ENCODE data around the gene EGFL7. TPM values are rescaled to one million over a fixed set of nuclear protein-coding genes. Genes with fewer than 3 reads are reported as not detected.

EGFL7 gene
- total RNA-seq, 1 experiment from 2014 or later = 38.0 TPM

DNA sequence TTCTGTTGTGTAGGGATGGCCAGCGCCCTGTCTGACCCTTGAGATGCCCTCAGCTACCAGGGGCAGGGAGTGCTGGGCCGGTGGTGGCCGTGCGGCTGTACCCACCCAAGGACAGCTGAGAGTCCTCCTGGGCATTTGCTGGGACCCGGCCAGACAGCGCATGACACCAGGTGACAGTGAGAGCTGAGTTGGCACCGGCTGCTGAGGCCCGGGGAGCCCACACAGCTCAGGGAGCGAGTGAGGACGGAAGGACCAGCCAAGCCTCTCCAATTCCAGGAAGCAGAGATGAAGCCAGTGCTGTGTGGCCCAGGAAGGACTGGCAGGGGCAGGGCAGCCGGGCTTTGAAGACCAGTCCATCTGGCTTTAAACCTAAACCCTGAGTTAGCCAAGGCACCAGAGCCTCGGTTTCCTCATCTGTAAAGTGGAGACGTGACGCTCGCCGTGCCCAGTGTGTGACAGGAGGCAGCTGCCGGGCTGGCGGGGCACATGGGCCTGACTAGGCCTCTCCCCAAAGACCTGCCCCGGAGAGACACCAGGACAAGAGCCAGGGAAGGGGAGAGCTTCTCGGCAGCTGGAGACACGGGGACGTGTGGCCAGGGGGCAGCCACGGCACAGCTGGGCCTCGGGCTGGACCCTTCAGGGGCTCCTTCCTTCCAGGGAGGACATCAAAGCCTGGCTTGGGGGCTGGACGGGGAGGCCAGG lies 27.5 kb downstream of the EGFL7 start:
- H3T11ph ChIP-seq (ENCODE audit: low read length) = no peak overlapping the region
- no peak overlapping the region for H3K14ac ChIP-seq (ENCODE audit: insufficient read depth, low read length)
- TF ChIP-seq, protein P1, sequence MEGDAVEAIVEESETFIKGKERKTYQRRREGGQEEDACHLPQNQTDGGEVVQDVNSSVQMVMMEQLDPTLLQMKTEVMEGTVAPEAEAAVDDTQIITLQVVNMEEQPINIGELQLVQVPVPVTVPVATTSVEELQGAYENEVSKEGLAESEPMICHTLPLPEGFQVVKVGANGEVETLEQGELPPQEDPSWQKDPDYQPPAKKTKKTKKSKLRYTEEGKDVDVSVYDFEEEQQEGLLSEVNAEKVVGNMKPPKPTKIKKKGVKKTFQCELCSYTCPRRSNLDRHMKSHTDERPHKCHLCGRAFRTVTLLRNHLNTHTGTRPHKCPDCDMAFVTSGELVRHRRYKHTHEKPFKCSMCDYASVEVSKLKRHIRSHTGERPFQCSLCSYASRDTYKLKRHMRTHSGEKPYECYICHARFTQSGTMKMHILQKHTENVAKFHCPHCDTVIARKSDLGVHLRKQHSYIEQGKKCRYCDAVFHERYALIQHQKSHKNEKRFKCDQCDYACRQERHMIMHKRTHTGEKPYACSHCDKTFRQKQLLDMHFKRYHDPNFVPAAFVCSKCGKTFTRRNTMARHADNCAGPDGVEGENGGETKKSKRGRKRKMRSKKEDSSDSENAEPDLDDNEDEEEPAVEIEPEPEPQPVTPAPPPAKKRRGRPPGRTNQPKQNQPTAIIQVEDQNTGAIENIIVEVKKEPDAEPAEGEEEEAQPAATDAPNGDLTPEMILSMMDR (conservative IDR thresholded peaks at IDR 0.05) = no peak
- Mint-ChIP-seq H3K4me1 (peaks cover 4 to 27% of the 10 kb centered on the region in 2 experiments), H3K27ac (no peak overlapping the region), H3K4me3 (no peak overlapping the region), H3K36me3 (ENCODE audit: insufficient read depth in 1 of 3, low read depth in 3 of 3) (no peaks in the 10 kb centered on the region), H3K9me3 (no peaks in the 10 kb centered on the region), H3K27me3 (ENCODE audit: low read depth) (peaks cover 23% of the 10 kb centered on the region)
- H3K27me3 ChIP-seq (ENCODE audit: insufficient read depth, low read length) = no peaks in the 10 kb centered on the region
- H2BK15ac ChIP-seq (ENCODE audit: low read depth, low read length) = no peak overlapping the region
- no peak overlapping the region for H3K4ac ChIP-seq (ENCODE audit: low read depth, low read length)
- H3K27ac ChIP-seq (ENCODE audit: insufficient read length, low read depth, low read length) = no peak overlapping the region
- no peaks in the 10 kb centered on the region for H3K4me1 ChIP-seq (ENCODE audit: insufficient read depth, low read length)
- H3K23ac ChIP-seq (ENCODE audit: insufficient read length, low read depth, low read length) = no peak overlapping the region
- H3K56ac ChIP-seq (ENCODE audit: insufficient read length, low read depth, low read length) = no peak overlapping the region
- H2BK5ac ChIP-seq (ENCODE audit: insufficient read length, low read length) = no peak overlapping the region
- H2BK20ac ChIP-seq (ENCODE audit: low read depth, low read length, poor library complexity, severe bottlenecking) = no peak overlapping the region
- H2BK12ac ChIP-seq (ENCODE audit: insufficient read length, low read depth, low read length) = no peak overlapping the region
- H4K20me1 ChIP-seq (ENCODE audit: control insufficient read depth, insufficient read depth, insufficient read length) = no peaks in the 10 kb centered on the region
- no peak overlapping the region for H4K5ac ChIP-seq (ENCODE audit: insufficient read length, low read depth, low read length)
- H3K79me2 ChIP-seq (ENCODE audit: insufficient read depth, low read length) = no peaks in the 10 kb centered on the region
- H4K8ac ChIP-seq (replicated peaks; ENCODE audit: insufficient read length, low read depth, low read length) = no peak overlapping the region
- peaks cover 9% of the 10 kb centered on the region for H3K23me2 ChIP-seq (ENCODE audit: insufficient read length, low read depth, low read length, poor library complexity, severe bottlenecking)
- H2AK5ac ChIP-seq (ENCODE audit: insufficient read length, low read length) = no peak overlapping the region
- WGBS (ENCODE audit: extremely low coverage, insufficient read length, low lambda C conversion rate) = no CpG with 5 or more reads among the region's 25 CpGs
- H3K9me3 ChIP-seq (ENCODE audit: control insufficient read depth, low read depth, low read length) = no peaks in the 10 kb centered on the region
- H3K18ac ChIP-seq (ENCODE audit: insufficient read length, low read depth, low read length) = no peak overlapping the region
- peaks cover 4% of the 10 kb centered on the region for H3K79me1 ChIP-seq (ENCODE audit: insufficient read depth, low read depth, low read length, poor library complexity, severe bottlenecking)
- H3K9ac ChIP-seq (ENCODE audit: extremely low read depth, insufficient read length, low read length) = no peak overlapping the region
- H3K4me2 ChIP-seq (ENCODE audit: insufficient read depth, insufficient read length, low read length) = no peak overlapping the region
- H2BK120ac ChIP-seq (ENCODE audit: low read depth, low read length, poor library complexity, severe bottlenecking) = no peak overlapping the region
- no peak overlapping the region for H4K91ac ChIP-seq (ENCODE audit: insufficient read length, low read depth, low read length)
- H2AFZ ChIP-seq (ENCODE audit: low read length) = no peak overlapping the region
- DNase-seq = no peak

All from H9 (cell line).